SK-N-SH (cell line): ENCODE data around the gene BCAP31. TPM values are rescaled to one million over a fixed set of nuclear protein-coding genes. Genes with fewer than 3 reads are reported as not detected.

Source experiments
- CTCF ChIA-PET: fragments of 300-600, 350-600 bp; formaldehyde crosslinking; extraction: SDS; loops from one replicate; lab custom pipeline; 2021; lab: Yijun Ruan, JAX
- POLR2A ChIA-PET: fragments of 350-600 bp; sonication (Branson Sonifier 250); formaldehyde crosslinking; extraction: SDS; loops from one replicate; lab custom pipeline; 2020; ENCODE audit warnings: antibody characterized with exemption, inconsistent platforms; lab: Yijun Ruan, JAX
- DNase-seq: peaks from one replicate; pipeline ENCODE4 v3.0.0; 2012
- H2AFZ ChIP-seq: fragments of 200-600 bp; sonication (generic); 2 replicates; pipeline ENCODE4 v1.8.1; 2016; ENCODE audit warnings: antibody characterized with exemption, mild to moderate bottlenecking, low read depth
- H3F3A ChIP-seq: fragments of 200-600 bp; sonication (generic); replicated peaks from 2 replicates; pipeline ENCODE3; 2016; ENCODE audit warnings: antibody characterized with exemption, mild to moderate bottlenecking; ENCODE audit not compliant: insufficient read depth
- H3K27ac ChIP-seq, 2 experiments: fragments of 200-500 bp in 1 of 2; fragments of 200-600 bp in 1 of 2; sonication (Bioruptor generic) in 1 of 2; sonication (generic), shearing (Covaris generic) in 1 of 2; 2 replicates each; pipeline versions ENCODE4 v1.5.1 to v1.6.1; 2014 to 2016; ENCODE audit warnings: low read depth in 2 of 2, inconsistent platforms in 1 of 2, low read length in 1 of 2, mild to moderate bottlenecking in 1 of 2, mixed read lengths in 1 of 2
- H3K27me3 ChIP-seq: fragments of 200-600 bp; sonication (generic), shearing (Covaris generic); 2 replicates; pipeline ENCODE4 v1.6.1; 2016; ENCODE audit warnings: mixed run types; ENCODE audit not compliant: insufficient read depth
- H3K36me3 ChIP-seq, 2 experiments: fragments of 200-500 bp in 1 of 2; fragments of 200-600 bp in 1 of 2; sonication (Bioruptor generic) in 1 of 2; sonication (generic) in 1 of 2; replicated peaks in 1 of 2; 2 replicates each; pipeline versions ENCODE3 to v1.5.1; 2014 to 2016; ENCODE audit warnings: low read length in 1 of 2, mild to moderate bottlenecking in 1 of 2; ENCODE audit not compliant: insufficient read depth in 2 of 2, control insufficient read depth in 1 of 2
- H3K4me1 ChIP-seq, 2 experiments: fragments of 200-500 bp in 1 of 2; fragments of 200-600 bp in 1 of 2; sonication (Bioruptor generic) in 1 of 2; sonication (generic), shearing (Covaris generic) in 1 of 2; 2 replicates each; pipeline versions ENCODE4 v1.5.1 to v1.6.1; 2014 to 2016; ENCODE audit warnings: low read depth in 1 of 2, low read length in 1 of 2, mixed run types in 1 of 2; ENCODE audit not compliant: insufficient read depth in 2 of 2, control insufficient read depth in 1 of 2
- H3K4me2 ChIP-seq: fragments of 200-600 bp; sonication (generic), shearing (Covaris generic); 2 replicates; pipeline ENCODE4 v1.6.1; 2017; ENCODE audit warnings: mixed run types
- H3K4me3 ChIP-seq, 2 experiments: fragments of 200-500 bp in 1 of 2; fragments of 200-600 bp in 1 of 2; sonication (Bioruptor generic) in 1 of 2; sonication (generic), shearing (Covaris generic) in 1 of 2; 2 replicates each; pipeline versions ENCODE4 v1.5.1 to v1.8.1; 2014 to 2016; ENCODE audit warnings: low read depth in 2 of 2, inconsistent platforms in 1 of 2, low read length in 1 of 2, mild to moderate bottlenecking in 1 of 2, mixed read lengths in 1 of 2, moderate library complexity in 1 of 2
- H3K79me2 ChIP-seq: fragments of 200-600 bp; sonication (generic); 2 replicates; pipeline ENCODE4 v1.8.1; 2017; ENCODE audit warnings: mild to moderate bottlenecking; ENCODE audit not compliant: insufficient read depth
- H3K9ac ChIP-seq: fragments of 200-600 bp; sonication (generic); 2 replicates; pipeline ENCODE4 v1.6.1; 2017; ENCODE audit warnings: mixed run types
- H3K9me2 ChIP-seq: fragments of 200-600 bp; sonication (generic); 2 replicates; pipeline ENCODE4 v1.6.1; 2017; ENCODE audit warnings: mixed run types
- H3K9me3 ChIP-seq: fragments of 200-600 bp; sonication (generic); 2 replicates; pipeline ENCODE4 v1.6.1; 2017; ENCODE audit warnings: mixed run types, mild to moderate bottlenecking, moderate library complexity
- H4K20me1 ChIP-seq: fragments of 200-600 bp; sonication (generic); 2 replicates; pipeline ENCODE4 v1.6.1; 2017; ENCODE audit warnings: mild to moderate bottlenecking, mixed run types; ENCODE audit not compliant: insufficient read depth
- CHD2 ChIP-seq: fragments of 150-350 bp; IDR thresholded peaks from 2 replicates; pipeline ENCODE4 v1.6.1; 2018; ENCODE audit warnings: low read length; ENCODE audit not compliant: partially characterized antibody
- CTCF ChIP-seq: fragments of 200-600 bp; sonication (generic); IDR thresholded peaks from 2 replicates; pipeline ENCODE4 v1.6.1; 2017; ENCODE audit warnings: antibody characterized with exemption, mild to moderate bottlenecking, moderate library complexity
- EZH2phosphoT487 ChIP-seq: fragments of 200-600 bp; sonication (generic); IDR thresholded peaks from 2 replicates; pipeline ENCODE4 v1.6.1; 2017; ENCODE audit warnings: low read depth, mixed run types, mild to moderate bottlenecking, antibody characterized with exemption, moderate library complexity, borderline replicate concordance
- GATA2 ChIP-seq: sonication (generic); formaldehyde crosslinking; IDR thresholded peaks from 2 replicates; pipeline ENCODE4 v1.5.0; 2020; ENCODE audit warnings: mild to moderate bottlenecking, missing genetic modification reagents
- JUND ChIP-seq: IDR thresholded peaks from 2 replicates; pipeline ENCODE4 v1.4.0; 2012
- PBX3 ChIP-seq: IDR thresholded peaks from 2 replicates; pipeline ENCODE4; 2012
- RAD21 ChIP-seq: IDR thresholded peaks from 2 replicates; pipeline ENCODE4 v1.6.1; 2012; ENCODE audit warnings: mild to moderate bottlenecking, low read length
- SIN3A ChIP-seq: IDR thresholded peaks from 2 replicates; pipeline ENCODE4 v1.6.1; 2012; ENCODE audit warnings: low read depth, mild to moderate bottlenecking, low read length, moderate library complexity, borderline replicate concordance
- SMC3 ChIP-seq: IDR thresholded peaks from 2 replicates; pipeline ENCODE4 v1.6.1; 2012; ENCODE audit warnings: low read depth, low read length, improper control_type of control experiment
- USF1 ChIP-seq: IDR thresholded peaks from 2 replicates; pipeline ENCODE4 v1.4.0; 2012; ENCODE audit warnings: low read depth, borderline replicate concordance
- WGBS: methylation state at CpG from one replicate; pipeline ENCODE4 v1.1.6; 2017; ENCODE audit warnings: low lambda C conversion rate; 5-methylcytosine and 5-hydroxymethylcytosine counted together
- polyA plus RNA-seq, 3 experiments: library from polyadenylated mRNA; depleted of rRNA; stranded (reverse); fragments of >200 nt; gene quantifications; 2 replicates each; pipeline ENCODE4 v1.2.3, GENCODE V29; 2012
- TF ChIP-seq, protein P1 (sequence below): IDR thresholded peaks from 2 replicates; pipeline ENCODE4 v1.4.0; 2012; ENCODE audit warnings: low read depth
- TF ChIP-seq, protein P2 (sequence below): IDR thresholded peaks from 2 replicates; pipeline ENCODE4 v1.6.1; 2012; ENCODE audit warnings: mild to moderate bottlenecking, low read depth, low read length, moderate library complexity

BCAP31 gene
- polyA plus RNA-seq, 1 of the 3 experiments (the other 2 are of a cell fraction): 173 TPM

GRCh38 chrX:153669901-153670731 is 54.1 kb downstream of the BCAP31 start:
- no peaks in the 10 kb centered on the region for H3K79me2 ChIP-seq
- no peak overlapping the region for H3K27ac ChIP-seq
- H3F3A ChIP-seq: no peaks in the 10 kb centered on the region
- no peak overlapping the region for H3K9ac ChIP-seq
- 28% methylated on average over 8 of the region's 23 CpGs for WGBS
- no peak overlapping the region for H3K4me2 ChIP-seq
- no peaks in the 10 kb centered on the region for H3K36me3 ChIP-seq
- peaks cover 6% of the 10 kb centered on the region; the same call in 1 of the 2 replicates for H3K27me3 ChIP-seq
- no peaks in the 10 kb centered on the region for H4K20me1 ChIP-seq
- no peak overlapping the region for H2AFZ ChIP-seq
- CTCF ChIA-PET: interaction anchor here (0.8 to 10.5 kb wide), 15 partner anchors 13 to 162 kb away, joined by 3 to 128 read pairs (median 8); partner anchors contain the start of genes DUSP9 and SLC6A8
- POLR2A ChIA-PET: interaction anchor here (1.0 kb wide), 1 partner anchor 44 kb away, joined by 3 read pairs; no protein-coding TSS in a partner anchor
- no peak for DNase-seq
- 0 out of 2 replicates have a peak, but pooled peaks cover 3% of the 10 kb centered on the region for H3K9me3 ChIP-seq
- peaks cover 0 to 3% of the 10 kb centered on the region in 2 experiments; a peak in 1 of 4 replicates for H3K4me1 ChIP-seq
- no peaks in the 10 kb centered on the region for H3K9me2 ChIP-seq
- H3K4me3 ChIP-seq: no peak overlapping the region
- TF ChIP-seq RAD21 (no peak), JUND (no peak), CHD2 (no peak), PBX3 (no peak), EZH2phosphoT487 (no peak)
- TF ChIP-seq, protein P1, sequence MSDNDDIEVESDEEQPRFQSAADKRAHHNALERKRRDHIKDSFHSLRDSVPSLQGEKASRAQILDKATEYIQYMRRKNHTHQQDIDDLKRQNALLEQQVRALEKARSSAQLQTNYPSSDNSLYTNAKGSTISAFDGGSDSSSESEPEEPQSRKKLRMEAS: no peak

- TF ChIP-seq RAD21 (0 out of 2 replicates have a peak, but pooled peaks have one; percentile 14), SIN3A (no peak), SMC3 (peak; percentile 42), JUND (no peak), USF1 (no peak), GATA2 (CRISPR knock-in tag) (no peak), CTCF (peak; percentile 77)
- TF ChIP-seq, protein P2, sequence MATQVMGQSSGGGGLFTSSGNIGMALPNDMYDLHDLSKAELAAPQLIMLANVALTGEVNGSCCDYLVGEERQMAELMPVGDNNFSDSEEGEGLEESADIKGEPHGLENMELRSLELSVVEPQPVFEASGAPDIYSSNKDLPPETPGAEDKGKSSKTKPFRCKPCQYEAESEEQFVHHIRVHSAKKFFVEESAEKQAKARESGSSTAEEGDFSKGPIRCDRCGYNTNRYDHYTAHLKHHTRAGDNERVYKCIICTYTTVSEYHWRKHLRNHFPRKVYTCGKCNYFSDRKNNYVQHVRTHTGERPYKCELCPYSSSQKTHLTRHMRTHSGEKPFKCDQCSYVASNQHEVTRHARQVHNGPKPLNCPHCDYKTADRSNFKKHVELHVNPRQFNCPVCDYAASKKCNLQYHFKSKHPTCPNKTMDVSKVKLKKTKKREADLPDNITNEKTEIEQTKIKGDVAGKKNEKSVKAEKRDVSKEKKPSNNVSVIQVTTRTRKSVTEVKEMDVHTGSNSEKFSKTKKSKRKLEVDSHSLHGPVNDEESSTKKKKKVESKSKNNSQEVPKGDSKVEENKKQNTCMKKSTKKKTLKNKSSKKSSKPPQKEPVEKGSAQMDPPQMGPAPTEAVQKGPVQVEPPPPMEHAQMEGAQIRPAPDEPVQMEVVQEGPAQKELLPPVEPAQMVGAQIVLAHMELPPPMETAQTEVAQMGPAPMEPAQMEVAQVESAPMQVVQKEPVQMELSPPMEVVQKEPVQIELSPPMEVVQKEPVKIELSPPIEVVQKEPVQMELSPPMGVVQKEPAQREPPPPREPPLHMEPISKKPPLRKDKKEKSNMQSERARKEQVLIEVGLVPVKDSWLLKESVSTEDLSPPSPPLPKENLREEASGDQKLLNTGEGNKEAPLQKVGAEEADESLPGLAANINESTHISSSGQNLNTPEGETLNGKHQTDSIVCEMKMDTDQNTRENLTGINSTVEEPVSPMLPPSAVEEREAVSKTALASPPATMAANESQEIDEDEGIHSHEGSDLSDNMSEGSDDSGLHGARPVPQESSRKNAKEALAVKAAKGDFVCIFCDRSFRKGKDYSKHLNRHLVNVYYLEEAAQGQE: no peak
- peak; percentile 83 for DNase-seq
- Histone ChIP-seq H3K9me2 (no peaks in the 10 kb centered on the region), H3K9me3 (0 out of 2 replicates have a peak, but pooled peaks cover 9% of the 10 kb centered on the region), H3K9ac (no peak overlapping the region), H3K4me3 (no peak overlapping the region), H3F3A (no peaks in the 10 kb centered on the region), H3K27ac (no peak overlapping the region), H3K36me3 (no peaks in the 10 kb centered on the region), H3K4me2 (no peak overlapping the region), H3K4me1 (peaks cover 0 to 3% of the 10 kb centered on the region in 2 experiments; a peak in 1 of 4 replicates), H3K79me2 (no peaks in the 10 kb centered on the region), H4K20me1 (no peaks in the 10 kb centered on the region), H3K27me3 (peaks cover 4% of the 10 kb centered on the region; the same call in 1 of the 2 replicates), H2AFZ (no peak overlapping the region)
- WGBS: 77% methylated on average over 7 of the region's 17 CpGs
- CTCF ChIA-PET: interaction anchor here (0.6 to 10.5 kb wide), 21 partner anchors 12 to 640 kb away, joined by 3 to 128 read pairs (median 12); partner anchors contain the start of genes DUSP9 and SLC6A8
- POLR2A ChIA-PET: no interaction called here
These were observed 54.9 kb downstream of the BCAP31 start for GRCh38 chrX:153669174-153669890.
